Activated T-cell treated with anti-CD3 and anti-CD28 coated beads, Interleukin-2, amount 50 U/mL, for 48 hours (primary cell): Measurements from ENCODE around the gene SLC16A11.
A peak's percentile ranks its signal among the peaks of the same experiment; 100 is the strongest.
"Not testable (repeated sequence)": the region's sequence is repeated elsewhere in the genome, so short reads cannot be mapped to it uniquely, and the experiment has no call there.

Source experiments
- DNase-seq, 2 experiments: peaks; one replicate each; pipeline ENCODE4 v3.0.0-alpha.2; 2020

Gene SLC16A11, protein sequence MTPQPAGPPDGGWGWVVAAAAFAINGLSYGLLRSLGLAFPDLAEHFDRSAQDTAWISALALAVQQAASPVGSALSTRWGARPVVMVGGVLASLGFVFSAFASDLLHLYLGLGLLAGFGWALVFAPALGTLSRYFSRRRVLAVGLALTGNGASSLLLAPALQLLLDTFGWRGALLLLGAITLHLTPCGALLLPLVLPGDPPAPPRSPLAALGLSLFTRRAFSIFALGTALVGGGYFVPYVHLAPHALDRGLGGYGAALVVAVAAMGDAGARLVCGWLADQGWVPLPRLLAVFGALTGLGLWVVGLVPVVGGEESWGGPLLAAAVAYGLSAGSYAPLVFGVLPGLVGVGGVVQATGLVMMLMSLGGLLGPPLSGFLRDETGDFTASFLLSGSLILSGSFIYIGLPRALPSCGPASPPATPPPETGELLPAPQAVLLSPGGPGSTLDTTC

DNA sequence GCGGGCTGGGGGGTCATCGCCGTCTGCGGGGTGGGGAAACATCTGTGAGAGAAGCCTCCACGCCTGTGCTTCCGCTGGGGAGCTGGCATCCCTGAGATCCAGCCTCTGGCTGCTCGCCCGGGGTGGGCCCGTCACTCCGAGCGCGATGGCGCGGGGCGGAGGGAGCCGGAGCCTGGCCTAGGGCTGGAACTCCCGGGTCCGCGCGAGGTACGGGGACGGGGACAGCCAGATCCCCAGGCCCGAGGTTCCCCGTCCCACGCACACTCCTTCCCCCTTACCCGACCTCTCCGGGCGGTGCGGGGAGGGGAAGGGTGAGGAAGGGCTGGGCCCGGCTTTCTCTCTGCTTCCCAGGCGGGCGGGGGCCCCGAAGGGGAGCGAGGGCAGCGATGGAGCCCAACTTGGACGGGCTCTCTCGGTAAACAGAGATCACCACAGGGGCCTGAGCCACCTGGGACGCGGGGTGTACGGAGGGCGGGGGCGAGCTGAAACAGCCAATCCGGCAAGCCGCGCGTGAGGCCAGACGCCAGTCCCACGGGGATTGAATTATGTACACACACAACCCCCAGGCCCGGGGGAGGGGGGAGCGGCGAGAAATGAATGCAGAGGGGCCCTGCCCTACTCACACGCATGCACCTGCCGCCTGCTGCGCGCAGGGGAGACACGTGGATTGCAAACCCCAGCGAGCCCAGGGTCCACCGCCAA is at the start of gene SLC16A11:
TSS of gene SLC16A11 (minus strand) at position 596 of the 702 bp plus-strand sequence. CDS start at position 17, 579 bp downstream.
- DNase-seq = peak; percentile 59 to 63

DNA sequence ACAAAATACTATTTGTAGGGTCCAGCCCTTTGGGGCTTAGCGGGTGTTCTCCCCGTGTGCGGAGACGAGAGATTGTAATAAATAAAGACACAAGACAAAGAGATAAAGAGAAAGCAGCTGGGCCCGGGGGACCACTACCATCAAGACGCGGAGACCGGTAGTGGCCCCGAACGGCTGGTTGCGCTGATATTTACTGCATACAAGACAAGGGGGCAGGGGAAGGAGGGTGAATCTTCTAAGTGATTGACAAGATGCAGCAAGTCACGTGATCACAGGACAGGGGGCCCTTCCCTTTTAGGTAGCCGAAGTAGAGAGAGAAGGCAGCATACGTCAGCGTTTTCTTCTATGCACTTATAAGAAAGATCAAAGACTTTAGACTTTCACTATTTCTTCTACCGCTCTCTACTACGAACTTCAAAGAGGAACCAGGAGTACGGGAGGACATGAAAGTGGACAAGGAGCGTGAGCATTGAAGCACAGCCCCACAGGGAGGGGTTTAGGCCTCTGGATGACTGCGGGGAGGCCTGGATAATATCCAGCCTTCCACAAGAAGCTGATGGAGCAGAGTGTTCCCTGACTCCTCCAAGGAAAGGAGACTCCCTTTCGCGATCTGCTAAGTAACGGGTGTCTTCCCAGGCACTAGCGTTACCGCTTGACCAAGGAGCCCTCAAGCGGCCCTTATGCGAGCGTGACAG is 47.6 kb upstream of the SLC16A11 start:
- not testable (repeated sequence) for DNase-seq

DNA sequence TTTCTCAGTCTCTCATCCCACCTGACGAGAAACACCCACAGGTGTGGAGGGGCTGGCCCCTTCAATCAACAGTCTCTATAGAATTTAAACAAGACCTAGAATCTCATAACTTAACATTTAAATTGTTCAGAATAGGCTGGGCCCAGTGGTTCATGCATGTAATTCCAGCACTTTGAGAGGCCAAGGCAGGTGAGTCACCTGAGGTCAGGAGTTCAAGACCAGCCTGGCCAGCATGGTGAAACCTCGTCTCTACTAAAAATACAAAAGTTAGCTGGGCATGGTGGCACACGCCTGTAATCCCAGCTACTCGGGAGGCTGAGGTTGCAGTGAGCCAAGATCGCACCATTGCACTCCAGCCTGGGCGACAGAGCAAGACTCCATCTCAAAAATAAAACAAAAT is 45.7 kb upstream of the SLC16A11 start:
- DNase-seq = not testable (repeated sequence)

DNA sequence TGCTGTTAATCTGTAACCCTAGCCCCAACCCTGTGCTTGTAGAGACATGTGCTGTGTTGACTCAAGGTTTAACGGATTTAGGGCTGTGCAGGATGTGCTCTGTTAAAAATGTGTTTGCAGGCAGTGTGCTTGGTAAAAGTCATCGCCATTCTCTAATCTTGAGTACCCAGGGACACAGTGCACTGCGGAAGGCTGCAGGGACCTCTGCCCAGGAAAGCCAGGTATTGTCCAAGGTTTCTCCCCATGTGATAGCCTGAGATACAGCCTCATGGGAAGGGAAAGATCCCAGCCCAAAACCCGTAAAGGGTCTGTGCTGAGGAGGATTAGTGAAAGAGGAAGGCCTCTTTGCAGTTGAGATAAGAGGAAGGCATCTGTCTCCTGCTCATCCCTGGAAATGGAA is 44.5 kb upstream of the SLC16A11 start:
- DNase-seq = not testable (repeated sequence)

DNA sequence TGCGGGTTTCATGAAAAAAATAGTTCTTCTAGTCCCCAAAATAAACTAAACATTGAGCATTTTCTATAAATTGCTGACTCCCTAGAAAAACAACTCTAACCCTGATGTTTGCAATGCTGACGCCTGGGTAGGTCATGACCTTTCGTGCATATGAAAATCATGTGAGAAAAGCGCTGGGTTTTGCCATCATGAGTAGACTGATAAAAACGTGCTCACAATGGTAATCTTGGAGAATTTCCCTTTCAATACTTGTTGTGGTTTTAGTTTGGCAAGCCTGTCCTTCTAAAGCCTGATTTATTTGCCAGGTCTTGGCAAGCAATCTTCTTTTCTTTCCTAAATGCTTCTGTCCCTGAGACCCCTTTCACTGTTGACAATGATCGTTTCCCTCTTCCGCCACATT is 40.2 kb upstream of the SLC16A11 start:
- DNase-seq = no peak

DNA sequence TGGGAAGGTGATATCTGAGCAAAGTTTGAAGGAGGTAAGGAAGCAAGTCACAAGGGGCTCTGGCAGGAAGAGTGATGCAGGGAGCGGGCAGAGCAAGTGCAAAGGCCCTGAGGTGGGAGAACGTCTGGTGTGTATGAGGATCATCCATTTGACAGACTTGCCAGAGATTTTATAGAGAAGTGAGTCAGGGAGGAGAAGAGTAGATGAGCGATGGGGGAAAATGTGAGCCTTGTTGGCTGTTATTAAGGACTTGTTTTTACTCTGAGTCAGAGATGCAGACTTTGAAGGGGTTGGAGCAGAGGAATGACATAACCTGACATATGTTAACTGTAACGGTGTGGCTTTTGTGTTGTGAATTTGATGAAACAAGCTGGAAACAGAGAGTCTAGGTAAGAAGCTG is 39.7 kb upstream of the SLC16A11 start:
- DNase-seq = no peak

DNA sequence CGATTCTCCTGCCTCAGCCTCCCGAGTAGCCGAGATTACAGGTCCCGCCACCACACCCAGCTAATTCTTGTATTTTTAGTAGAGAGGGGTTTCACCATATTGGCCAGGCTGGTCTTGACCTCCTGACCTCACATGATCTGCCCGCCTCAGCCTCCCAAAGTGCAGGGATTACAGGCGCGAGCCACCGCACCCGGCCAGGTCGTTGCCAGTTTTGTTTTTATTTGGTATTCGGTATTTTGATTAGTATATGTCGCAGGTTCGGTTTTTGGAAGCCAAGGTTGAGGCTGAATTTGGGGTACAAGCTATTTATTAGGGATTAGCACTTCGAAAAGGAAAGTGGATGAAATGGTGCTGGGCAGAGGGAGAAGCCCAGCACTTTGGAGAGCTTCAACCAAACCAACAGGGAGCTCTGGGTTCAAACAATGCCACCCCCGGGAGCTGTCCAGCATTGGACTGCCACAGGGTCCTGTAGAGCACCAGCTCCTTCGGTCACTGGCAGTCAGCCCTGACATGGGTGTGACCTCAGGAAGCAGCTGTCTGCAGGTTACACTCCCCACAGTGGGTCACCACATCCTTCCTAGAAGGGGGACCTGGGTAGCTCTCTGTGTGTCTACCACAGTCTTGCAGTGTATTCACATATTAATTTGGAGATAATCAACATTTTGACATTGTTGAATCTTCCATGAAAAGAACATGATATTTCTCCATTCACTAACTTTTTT is 37.6 kb upstream of the SLC16A11 start:
- no peak for DNase-seq

DNA sequence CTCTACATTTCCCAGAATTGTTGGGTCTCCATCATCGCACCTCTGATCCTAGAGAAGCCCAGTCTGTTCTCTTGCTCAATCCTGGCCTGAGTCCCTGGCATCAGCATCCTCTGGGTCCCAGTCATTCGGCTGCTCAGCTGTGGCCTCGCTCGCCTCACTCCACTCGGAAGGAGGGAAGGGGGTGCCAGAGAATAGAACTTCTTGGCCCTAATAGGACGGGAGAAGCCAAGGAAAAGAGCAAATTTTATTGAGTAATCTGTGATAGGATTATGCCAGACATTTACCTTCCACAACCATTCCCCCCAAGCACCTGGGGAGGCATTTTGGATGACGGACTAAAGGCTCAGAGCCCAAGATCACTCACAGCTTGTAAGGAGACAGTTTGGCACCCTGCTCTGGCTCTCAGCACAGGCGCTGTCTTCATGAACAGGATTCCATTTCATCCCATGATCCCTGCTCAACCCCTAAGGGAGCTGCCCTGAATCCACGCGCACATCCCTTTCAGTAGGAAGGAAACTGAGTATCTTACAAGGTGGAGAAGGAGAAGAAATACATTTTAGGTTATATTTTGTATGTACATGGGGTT is 36.7 kb upstream of the SLC16A11 start:
- DNase-seq = no peak

DNA sequence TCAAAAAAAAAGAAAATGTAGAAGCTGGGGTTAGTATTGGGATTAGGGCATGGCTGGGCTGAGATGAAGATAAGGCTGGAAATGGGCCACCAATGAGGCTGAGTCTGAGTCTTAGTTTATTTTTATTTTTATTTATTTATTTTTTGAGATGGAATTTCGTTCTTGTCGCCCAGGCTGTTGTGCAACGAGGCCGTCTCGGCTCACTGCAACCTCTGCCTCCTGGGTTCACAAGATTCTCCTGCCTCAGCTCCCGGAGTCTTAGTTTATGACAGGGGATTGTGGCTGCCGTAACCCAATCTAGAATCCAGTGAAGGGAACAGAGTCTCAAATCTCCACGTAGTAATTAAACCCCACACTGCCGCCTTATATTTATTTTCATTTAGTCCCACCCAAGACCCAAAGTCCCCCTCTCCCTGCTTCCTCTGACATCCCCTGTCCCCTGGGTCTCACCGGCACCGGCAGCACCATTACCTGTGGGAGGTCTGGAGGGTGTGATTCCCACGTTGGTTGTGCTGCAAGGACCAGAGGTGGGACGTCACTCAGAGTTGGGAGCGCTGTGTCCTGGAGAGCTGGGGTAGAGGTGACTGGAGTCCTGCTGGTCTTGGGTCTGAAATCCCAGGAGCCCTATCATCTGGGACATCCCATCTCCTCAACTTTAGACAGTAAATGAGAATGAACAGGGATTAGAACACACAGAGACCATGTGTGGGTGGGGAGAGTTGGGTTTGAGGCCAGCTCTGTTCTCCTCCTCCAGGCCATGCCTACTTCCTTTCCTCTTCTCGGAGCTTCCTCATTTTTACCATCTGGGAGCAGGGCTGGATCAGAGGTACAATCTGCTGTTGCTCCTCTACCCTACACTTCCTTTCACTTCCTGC is 35.9 kb upstream of the SLC16A11 start, which contains the start of gene CLEC10A:
TSS of gene CLEC10A (minus strand) at position 671 of the 875 bp plus-strand sequence. CDS start 1,439 bp downstream, outside the sequence.
- no peak for DNase-seq

DNA sequence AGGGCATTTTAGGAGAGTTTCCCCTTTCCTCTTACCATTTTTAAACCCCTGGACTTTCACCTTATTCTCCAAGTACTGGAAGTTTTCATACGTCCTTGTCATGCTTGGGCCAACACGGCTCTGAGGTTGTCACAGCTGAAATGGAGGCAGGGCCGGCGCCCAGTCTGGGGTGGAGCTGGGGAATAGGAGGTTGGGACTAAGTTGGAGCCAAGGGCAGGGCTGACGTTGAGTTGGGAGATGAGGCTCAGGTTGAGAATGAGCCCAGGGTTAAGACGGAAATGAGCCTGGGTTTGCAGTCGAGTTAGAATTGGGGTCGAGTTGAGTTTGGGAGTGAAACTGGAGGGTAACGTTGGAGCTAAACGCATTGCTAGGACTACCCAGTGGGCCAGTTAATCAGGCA is 34.8 kb upstream of the SLC16A11 start:
- no peak for DNase-seq

DNA sequence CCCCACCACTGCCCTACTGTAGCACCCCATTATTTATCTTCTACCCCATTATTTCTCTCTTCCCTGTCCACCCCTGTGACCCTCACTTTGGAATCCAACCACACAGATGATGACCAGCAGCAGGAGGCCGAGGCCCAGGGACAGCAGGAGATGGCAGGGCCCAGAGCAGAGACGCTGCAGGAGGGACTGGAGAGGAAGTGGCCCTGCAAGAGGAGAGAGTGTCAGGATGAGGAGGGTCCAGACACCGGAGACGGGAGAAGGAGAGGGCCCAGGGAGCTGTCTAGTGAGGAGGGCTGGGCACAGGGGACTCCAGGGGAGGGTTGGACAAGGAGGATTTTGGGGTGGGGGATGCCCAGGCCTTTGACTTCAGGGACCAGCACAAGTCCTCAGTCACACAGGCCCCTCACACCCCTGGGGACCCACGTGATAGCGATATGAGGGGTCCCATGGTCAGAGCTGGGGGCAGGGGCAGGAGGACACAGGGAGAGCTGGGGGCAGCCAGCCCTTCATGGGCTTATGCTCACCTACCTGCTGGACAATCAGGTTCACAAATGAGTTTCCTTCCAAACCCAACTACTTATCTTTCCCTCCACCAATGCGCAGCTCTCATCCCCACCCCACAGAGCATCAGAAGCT is 34.1 kb upstream of the SLC16A11 start:
- DNase-seq = no peak

DNA sequence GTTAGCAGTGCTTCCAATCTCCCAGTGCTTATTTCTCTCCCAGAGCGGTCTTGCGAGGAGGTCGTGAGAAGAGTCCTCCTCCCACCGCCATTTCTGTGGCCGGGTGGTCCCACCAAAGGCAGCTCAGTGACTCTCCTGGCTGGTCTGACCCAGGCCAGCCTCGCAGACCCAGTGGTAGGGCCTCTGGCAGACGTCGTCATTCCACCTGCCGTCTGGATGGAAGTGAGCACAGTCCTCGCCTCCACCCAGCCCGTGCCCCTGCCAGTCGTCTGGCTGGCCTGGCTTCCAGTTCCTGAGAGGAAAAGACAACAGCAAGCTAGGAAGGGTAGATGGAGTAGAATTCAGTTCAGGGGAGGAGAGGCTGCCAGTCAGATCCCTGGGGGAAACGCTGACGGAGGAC is 31.0 kb upstream of the SLC16A11 start:
- DNase-seq = no peak

DNA sequence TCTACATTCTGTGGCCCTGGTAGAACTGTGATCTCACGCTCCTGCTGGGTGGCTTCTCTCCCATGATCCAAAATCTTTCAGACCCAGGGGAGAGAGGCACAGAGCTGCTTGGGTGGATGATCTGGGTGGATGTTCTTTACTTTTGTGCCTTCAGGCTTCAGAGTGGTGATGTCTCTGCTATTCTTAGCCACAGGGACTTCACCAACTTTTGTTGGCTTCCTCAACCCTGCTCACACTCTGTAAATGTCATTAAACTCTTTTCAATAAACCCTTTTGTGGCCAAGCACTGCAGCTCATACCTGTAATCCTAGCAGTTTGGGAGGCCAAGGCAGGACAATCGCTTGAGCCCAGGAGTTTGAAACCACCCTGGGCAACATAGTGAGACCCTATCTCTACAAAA is 28.5 kb upstream of the SLC16A11 start:
- DNase-seq = no peak

DNA sequence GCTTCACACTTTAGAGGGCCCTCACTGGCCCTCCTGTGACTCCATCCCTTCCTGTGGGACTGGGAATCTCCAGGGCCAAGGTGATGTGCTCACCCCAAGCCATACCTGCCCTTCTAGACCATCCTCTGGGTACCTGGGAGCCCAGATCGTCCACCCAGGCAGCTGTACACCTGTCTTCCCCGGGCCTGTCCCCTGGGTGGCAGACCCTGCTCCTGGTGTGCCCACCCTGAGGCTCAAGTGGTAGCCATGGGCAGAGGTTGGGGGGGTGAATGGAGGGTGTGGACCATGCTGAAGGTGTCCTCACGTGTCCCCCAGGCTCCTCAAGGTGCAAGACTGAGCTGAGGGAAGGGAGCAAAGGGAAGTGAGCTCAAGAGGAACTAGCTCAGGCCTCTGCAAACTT is 26.8 kb upstream of the SLC16A11 start:
- no peak for DNase-seq

DNA sequence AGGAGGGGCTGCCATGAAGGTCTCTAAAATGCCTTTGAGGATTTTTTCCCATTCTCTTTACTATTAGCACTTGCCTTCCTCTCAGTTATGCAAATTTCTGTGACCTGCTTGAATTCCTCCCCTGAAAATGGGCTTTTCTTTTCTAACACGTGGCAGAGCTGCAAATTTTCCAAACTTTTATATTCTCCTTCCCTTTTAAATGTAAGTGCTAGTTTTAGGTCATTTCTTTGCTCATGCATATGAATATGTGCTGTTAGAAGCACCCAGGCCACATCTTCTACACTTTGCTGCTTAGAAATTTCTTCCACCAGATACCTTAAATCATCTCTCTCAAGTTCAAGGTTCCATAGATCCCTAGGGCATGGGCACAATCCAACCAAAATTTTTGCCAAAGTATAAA is 24.4 kb upstream of the SLC16A11 start:
- DNase-seq = no peak

DNA sequence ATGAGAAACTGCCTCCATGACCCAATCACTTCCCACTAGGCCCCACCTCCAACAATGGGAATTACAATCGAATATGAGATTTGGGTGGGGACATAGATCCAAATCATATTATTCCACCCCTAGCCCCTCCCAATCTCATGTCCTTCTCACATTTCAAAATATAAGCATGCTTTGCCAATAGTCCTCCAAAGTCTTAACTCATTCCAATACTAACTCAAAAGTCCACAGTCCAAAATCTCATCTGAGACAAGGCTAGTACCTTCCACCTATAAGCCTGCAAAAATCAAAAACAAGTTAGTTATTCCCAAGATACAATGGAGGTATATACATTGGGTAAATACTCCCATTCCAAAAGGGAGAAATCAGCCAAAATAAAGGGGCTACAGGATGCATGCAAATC is 23.3 kb upstream of the SLC16A11 start:
- DNase-seq = no peak

DNA sequence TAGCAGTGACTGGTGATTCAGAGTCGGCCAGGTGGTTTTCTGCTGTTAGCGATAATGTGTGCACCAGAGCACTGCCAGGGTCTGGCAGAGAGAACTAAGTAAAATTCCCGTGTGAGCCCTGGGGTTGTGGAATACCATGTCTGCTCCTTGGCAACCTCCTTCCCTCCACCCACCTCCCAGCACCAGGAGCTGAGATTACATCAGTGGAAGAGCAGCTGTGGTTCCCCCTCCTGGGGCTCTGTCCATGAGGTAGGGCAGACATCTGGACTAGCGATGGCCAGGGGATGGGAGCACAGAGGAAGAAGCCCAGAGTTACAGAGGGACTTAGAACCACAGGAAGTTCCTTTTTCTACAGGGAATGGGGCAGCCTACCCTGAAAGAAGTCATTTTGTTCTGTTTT is 20.4 kb upstream of the SLC16A11 start:
- DNase-seq = no peak

DNA sequence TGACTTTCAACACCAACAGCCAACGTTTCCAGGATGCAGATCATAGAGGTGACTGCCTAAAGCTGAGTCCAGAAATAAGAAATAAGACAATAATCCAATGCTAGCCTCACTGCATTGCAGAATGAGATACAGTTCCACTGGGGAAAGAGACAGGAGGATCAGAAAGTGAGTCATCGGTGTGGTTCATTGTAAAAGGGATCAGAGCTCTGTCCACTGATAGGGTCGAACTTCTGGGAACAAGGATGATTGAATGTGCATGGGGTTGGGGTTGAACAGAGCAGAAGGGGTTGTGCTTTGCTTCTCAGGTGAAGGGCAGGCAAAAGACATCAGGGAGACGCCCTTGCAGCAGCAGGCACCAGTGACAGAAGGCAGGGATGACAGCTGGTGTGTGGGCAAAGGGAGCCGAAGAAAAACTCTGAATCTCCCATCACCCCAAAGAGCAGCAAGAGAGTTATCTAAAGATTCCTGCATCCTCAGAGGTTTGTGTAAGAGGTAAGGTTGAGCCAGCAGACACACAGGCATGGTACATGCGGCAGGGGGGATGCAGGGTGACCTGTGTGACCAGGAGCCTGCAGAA is 19.7 kb upstream of the SLC16A11 start:
- DNase-seq = no peak

DNA sequence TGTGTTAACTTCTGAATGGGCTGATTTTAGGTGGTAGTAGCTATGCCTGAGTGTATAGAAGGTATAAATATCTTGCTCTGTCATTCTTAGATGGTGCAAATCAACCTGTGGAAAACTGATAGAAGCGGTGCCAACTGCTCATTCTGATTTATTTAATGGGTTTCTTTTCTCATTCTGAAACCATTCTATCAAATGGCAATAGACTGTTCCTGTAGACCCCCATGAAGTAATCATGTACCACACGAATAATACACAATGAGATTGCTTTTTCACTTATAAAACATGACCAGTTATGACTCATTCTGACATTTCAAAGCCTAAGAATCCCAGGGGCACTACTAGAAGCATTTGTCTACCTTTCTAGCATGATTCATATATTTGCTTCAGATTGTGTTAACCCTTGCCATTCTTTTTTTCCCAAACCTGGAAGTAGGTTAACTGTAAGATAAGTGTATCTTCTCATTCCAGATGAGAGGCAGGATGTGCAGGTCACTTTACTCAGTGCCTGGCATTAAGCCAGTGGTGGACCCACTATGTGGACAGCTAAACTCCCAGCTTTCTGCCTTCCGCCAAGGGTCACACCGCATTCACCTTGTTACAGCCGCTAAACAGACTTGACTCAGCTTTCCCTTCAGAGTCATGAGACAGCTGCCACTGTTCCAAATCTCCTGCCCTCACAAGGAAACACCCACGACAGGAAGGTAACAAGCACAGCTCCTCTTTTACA is 16.4 kb upstream of the SLC16A11 start:
- peak; percentile 72 to 78 for DNase-seq
